Stimulated activated naive CD4-positive, alpha-beta T cell treated with Interleukin-2 at 50 U/mL for 16 hours (primary cell): ENCODE data around the gene PIAS1.
A peak's percentile ranks its signal among the peaks of the same experiment; 100 is the strongest.
"Not testable (repeated sequence)": the region's sequence is repeated elsewhere in the genome, so short reads cannot be mapped to it uniquely, and the experiment has no call there.

Experiments
- DNase-seq: peaks from one replicate; lab custom pipeline; 2025; lab: John Stamatoyannopoulos, UW

PIAS1 gene

DNA sequence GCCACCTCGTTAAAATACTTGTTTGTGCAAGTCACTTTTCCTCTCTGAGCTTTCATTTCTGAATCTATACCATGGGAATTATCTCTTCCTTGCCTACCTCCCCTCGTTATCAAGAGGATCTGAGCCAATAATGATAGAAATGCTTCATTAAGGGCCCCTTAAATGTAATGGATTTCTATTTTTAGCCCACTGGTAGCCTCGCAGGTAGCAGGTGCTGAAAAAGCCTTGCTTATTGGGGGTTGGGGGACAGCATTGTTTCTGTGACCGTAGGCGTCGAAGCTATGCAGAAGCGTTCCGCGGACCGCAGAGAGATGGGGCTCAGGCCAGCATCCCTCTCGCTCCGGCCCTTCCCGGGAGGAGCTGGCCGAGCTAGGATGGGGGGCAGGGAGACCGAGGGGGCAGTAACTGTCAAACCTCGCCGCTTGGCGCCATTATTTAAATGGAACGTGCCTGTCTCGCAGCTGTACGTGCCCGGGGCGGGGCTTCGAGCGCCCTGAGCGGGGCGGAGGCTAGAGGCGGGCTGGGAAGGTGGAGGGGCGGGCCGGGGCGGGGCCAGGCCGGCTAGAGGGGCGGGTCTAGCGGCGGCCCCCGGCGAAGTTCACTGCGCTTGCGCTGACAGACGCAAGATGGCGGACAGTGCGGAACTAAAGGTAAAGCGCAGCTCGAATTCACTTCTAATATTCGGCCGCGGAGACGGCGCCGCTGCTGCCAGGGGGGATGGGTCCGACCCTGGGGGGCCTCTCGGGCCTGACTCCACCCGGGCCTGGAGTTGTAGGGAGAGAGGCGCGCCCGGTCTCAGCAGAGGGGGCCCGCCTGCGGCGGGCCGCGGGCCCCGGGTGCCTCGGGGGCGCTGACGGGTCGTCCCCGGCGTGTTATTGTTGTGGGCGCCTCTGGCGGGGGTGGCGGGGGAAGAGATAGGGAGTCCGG lies at the start of gene PIAS1:
Gene PIAS1, plus strand, starts transcription at position 615 of the 927 bp plus-strand sequence. Its CDS starts 12 bp downstream, at position 627.
- peak; percentile 93 for DNase-seq

DNA sequence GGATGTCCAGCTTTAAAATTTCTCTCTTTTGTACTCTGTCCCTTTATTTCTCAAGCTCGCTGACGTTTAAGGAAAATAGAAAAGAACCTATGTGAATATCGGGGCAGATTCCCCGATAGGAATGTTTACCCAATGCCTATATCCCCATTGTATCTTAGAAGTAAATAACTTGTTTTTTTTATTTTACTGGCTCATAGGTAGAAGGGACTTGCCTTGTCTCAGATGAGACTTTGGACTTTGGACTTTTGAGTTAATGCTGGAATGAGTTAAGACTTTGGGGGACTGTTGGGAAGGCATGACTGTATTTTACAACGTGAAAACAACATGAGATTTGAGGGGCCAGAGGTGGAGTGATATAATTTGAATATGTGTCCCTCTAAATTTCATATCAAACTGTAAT lies 46.5 kb upstream of the PIAS1 start:
- not testable (repeated sequence) for DNase-seq

DNA sequence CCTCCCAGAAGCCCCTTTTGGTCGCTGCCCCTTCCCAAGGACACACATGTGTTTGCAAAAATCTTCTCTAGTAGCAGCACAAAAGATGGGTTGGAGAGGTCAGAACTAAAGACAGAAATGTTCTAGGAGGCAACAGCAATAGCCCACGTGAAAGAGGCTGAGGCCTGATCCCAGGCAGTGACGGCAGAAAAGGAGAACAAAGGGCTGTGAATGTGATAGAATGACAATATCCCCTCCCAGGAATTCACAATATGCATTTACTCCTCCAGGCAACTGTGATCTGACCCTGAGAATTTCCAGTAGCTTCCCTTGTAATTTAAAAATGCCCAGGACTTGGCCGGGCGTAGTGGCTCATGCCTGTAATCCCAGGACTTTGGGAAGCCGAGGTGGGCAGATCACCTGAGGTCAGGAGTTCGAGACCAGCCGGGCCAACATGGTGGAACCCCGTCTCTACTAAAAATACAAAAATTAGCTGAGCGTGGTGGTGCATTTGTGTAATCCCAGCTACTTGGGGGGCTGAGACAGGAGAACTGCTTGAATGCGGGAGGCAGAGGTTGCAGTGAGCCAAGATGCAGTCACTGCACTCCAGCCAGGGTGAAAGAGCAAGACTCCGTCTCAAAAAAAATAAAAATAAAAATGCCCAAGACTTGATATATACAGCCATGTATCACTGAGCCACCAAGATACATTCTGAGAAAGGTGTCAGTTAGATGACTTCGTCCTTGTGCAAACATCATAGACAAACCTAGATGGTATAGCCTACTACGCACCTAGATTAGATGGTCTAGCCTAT lies 43.6 kb upstream of the PIAS1 start:
- no peak for DNase-seq

DNA sequence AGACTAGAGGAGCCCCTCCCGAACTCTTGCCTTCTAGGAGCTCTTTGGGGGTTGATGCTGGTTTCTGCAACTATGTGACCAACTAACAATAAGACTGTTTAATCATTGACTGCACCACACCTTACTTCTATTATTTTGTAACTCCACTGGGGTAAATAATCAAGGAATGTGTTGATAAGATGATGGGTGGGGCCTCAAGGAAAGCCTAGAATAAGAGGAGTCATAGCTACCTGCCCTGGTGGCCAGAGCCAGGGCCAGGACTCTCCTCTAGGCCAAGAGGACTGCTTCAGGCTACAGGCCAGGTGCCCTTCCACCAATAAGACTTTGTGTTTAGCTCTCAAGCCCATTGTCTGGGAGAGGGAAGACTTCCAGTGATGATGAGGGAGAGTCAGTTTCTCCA lies 41.2 kb upstream of the PIAS1 start:
- DNase-seq: no peak

DNA sequence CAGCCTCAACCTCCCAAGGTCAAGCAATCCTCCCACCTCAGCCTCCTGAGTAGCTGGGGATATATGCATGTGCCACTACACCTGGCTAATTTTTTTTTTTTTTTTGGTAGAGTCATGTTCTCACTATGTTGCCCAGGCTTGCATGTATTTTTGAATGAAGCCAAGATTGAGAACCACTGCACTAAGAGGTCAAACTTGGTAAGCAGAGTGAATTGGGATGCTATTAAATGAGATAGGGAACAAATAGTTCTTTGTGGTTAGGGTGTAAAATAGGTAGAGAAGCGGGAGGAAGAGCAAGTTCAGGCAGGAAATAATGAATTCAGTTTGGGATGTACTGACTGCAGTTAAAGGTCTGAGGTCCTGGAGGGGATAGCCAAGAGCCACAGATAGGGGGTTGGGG lies 39.9 kb upstream of the PIAS1 start:
- no peak for DNase-seq

DNA sequence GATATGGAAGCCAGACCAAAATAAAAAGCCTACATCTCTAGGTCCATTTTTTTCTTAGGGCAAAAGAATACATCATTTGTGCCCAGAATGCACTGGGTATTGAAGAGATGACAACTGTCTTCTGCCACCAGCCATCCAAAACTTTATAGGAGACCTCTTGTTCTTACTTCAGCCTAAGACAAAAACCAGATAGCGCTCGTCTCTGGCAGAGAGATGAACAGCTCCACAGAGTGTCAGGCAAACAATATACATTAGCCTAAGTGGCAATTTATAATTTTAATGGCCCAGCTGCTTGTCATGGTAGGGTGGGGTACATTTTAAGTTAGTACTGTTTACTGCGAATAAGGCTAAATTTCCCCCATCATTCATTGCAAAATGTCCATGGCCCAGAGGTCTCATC lies 38.9 kb upstream of the PIAS1 start:
- DNase-seq: no peak

DNA sequence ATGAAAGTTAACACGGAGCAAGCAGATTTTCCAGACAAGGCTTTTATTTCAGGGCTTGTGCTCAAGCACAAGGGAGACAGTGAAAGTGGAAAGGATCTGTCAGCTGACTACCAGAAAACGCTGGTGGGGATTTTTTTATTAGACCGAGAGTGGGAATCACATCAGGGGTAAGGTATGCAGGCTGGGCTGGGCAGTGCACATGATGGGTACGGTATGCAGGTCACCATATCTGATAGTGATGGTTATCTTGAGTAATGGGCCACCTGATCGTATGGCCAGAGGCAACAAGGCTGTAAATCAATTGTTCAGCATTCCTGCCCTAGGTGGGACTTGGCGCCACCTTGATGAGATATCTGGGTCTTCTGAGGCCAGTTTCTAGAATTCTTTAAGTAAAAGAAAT lies 36.9 kb upstream of the PIAS1 start:
- no peak for DNase-seq

DNA sequence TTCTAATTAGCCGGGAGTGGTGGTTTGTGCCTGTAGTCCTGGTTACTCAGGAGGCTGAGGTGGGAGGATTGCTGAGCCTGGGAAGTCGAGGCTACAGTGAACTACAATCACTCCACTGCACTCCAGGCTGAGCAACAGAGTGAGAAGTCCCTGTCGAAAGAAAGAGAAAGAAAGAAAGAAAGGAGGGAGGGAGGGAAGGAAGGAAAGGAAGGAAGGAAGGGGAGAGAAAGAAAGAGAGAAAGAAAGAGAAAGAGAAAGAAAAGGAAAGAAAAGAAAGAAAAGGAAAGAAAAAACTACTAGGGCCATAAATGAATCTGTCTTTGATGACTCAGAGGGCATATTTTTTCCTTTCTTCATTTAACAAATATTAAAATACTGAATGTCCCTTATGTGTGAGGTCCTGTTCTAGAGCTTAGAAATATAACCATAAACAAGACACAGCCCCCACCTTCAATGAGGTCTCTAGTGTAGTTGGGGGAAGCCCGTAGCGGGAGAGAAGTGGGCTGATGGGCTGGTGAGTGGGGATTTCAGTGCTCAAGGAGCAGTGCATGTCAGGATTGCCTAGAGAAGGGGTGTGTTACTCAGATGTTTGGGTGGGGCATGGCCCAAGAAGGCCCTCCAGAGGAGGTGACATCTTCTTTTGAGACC lies 35.2 kb upstream of the PIAS1 start:
- no peak for DNase-seq

DNA sequence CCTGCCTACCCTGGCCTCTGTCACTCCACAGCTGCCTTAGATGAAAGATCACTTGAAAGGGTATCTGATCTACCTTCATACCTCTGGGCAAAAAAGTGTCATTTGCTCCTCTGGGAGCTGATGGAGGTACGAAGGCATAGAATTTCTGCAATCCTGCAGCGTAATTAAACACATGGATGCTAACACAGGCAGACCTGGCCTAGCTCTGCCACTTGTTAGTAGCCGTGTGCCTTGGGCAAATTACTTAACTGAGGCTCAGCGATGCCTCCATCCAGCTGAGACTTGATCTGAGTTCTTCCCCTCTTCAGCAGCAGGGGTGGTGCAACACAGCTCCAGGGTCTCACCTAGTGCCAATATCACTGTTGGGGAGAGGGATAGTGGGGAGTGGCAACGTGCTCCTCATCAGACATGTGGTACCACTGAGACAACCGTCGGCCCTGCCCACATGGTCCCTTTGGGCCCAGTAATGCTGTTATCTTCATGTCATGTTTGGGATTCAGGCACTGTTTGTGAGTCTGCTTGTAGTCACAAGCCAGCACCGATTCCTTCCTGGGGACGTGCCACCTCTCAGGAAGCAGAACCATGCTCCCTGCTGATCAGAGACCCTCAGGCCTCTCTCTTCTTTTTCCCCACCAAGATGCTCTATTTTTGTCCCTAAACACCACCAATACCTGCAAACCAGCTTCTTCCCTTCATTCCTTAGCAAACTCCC lies 34.1 kb upstream of the PIAS1 start:
- no peak for DNase-seq

DNA sequence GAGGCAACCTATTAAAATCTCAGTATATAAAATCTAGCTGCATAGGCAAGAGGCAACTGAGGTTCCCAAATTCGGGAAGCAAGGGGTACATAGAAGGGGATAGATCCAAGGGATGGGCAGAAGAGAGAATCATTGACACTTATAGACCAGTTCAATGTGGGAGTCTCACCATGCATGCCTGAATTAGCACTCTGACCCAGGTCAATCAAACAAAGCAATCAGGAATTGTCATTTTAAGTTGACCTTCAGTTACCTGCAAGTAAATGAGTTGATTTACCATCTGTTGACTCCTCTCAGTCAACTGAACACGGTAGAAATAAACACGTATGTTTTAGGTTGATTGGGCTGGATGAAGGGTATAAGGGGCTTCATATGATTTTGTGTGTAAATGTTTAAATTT lies 33.4 kb upstream of the PIAS1 start:
- DNase-seq: no peak

DNA sequence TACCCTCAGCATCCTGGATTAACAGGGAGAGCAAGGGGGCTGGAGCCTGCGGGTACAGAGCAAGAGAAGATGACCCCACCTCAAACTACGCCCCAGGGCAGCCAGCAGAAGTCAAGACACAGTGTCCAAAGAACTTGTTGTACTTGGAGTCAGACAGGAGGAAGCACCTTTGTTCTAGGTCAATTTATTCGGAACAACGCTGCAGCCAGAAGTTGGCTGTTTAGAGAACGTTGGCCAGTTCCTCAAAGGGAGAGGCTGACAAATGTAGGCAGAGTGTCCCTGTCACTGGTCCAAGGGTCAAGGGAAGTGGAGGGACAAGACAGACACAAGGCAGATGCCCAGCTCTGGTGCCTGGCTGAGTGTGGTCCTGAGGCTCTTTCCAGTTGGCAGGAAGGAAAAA lies 32.1 kb upstream of the PIAS1 start:
- no peak for DNase-seq

DNA sequence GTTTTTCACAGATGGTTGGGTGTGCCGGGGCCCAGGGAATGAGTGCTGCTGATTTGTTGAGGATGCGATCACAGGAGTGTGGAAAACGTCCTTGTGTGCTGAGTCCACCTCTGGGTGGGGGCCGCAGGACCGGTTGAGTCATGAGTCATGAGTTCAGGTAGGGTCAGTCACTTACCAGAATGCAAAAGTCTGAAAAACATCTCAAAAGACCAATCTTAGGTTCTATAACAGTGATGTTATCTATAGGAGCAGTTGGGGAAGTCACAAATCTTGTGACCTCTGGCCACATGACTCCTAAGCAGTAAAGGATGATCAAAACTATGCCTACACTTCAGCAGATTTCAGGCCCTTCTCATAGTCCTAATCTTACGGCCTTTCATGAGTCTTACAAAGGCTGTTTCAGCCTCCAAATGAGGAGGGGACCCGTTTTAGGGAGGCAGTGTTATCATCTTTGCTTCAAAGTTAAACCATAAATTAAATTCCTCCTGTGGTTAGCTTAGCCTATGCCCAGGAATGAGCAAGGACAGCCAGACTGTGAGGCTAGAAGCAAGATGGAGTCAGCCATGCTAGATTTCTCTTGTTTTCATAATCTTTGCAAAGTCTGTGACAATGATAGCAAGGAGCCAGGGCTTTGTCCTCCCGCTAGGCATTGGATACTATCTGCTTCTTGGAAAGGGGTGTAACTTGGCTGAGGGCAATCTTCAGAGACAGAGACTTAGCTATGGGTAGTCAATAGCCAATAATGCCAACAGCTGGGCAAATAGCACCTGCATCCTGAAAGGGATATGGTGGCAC lies 30.6 kb upstream of the PIAS1 start:
- no peak for DNase-seq

DNA sequence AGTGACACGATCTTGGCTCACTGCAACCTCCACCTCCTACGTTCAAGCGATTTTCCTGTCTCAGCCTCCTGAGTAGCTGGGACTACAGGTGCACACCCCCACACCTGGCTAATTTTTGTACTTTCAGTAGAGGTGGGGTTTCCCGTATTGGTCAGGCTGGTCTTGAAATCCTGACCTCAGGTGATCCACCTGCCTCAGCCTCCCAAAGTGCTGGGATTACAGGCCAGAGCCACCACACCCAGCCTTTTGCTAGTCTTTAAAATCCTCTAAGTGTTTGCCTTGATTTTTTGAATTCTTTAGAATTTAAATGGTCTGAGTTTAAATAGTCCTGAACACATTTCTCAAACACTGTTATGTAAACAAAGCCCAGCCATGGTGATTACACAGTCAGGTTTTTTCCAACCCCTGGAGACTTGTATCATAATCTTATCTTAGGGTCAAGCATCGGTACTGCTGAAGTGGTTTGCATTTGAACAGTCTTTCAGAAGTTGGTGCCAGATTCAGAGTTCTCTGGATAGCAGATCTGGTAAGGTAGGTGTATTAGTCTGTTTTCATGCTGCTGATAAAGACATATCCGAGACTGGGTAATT lies 28.2 kb upstream of the PIAS1 start:
- no peak for DNase-seq

DNA sequence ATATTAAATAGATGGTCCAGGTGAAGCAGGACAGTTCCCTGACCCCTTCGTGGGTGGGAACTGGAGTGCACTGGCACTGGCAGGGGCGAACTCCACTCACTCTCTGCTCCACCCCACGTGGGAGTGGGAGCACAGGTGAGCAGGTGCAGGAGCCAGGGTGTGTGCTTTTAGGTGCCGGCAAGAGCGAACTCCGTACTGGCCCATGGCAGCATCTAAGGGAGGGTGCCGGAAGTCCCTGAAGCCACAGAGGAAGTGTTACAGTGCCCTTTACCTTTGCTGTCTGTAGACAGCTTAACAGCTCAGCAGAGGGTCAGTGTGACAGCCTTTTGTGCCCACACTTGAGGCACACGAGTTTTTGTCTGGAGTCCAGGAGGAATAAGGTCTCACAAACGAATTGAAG lies 26.7 kb upstream of the PIAS1 start:
- no peak for DNase-seq

DNA sequence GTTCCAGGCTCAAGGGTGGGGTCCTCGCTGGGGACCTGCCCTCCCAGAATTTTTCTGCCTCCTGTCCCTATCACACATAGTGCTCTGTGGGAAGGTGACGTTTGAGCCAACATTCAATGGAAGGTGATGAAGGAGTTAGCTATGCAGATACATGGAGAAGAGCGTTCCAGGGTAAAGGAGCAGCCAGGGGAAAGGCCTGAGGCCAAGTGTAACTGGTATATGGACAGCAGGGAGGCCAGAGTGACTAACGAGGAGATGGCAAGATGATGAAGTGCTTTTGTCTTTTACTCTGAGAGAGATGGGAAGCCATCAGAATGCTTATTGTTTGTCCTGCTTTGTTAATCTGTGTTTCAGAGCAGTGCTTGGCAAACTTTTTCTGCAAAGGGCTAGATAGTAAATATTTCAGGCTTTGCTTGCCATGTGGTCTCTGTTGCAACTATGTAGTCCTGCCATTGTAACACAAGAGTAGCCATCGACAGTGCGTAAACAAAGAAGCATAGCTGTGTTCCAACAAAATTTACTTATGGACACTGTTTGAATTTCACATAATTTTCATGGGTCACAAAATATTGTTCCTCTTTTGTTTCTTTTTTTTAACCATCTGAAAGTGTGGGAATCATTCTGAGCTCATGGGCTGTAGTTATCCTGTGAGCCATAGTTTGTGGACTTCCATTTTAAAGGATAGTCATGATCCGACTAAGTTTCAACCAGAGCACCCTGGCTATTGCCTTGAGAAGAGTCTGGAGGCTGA lies 25.8 kb upstream of the PIAS1 start:
- DNase-seq: no peak

DNA sequence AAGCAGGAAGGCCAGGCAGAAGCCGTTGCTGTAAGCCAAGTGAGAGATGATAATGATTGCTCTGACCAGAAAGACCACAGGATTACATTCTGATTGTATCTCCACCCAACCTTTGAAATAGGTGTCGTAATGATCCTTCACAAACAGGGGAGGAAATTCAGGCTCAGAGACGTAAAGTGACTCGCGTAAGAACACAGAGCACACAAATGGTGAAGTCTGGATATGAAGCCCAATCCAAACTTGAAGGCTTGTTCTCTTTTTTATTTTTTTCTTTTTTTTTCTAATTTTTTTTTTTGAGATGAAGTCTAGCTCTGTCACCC lies 25.3 kb upstream of the PIAS1 start:
- no peak for DNase-seq

DNA sequence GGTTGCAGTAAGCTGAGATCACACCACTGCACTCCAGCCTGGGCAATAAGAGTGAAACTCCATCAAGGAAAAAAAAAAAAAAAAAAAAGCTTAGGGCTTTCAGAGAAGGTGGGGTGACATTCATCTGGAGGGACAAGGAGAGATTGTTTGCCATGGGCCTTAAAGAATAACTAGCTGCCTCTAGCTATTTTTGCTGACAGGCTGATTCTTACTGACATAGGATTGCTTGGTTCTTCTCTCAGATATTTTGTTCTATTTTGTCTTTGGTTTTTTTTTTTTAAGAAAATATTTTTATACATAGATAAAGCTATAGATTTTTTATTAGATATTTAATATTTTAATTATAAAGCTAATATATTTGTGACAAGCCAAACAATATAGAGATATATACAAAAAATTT lies 24.2 kb upstream of the PIAS1 start:
- no peak for DNase-seq

DNA sequence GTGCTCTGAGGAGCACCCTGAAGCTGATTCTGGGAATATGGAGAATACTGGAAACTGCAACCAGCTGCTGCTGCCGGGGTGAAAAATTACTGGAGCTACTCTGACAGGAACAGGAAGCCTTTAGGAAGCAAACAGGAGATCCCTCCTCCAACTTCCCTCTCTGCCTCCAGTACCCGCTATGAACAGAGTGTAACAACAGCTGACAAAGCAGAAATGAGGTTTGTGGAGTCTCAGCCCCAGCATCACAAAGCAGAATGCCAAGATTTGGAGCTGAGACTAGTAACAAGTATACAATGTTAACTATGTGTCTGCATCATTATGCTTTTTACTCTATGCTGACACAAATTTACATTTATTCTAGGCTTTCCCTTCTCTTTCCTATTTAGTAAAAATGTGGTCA lies 22.7 kb upstream of the PIAS1 start:
- no peak for DNase-seq

DNA sequence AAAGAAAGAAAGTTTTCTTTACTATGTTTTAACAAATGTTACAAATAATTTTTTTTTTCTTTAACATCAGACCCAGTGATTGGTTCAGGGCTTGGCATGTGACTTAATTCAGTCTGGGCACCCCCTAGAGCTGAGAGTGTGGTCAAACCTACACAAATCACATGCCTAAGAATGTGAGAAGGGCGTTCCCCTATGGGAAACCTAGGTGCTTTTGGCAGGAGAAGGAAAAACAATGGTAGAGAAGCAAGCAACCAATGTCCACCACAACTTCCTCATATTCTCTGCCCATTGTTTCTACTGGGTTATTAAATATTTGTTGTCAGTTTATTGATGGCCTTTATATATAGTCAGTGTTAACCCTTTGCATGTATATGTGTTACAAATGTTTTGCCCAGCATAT lies 21.4 kb upstream of the PIAS1 start:
- no peak for DNase-seq

DNA sequence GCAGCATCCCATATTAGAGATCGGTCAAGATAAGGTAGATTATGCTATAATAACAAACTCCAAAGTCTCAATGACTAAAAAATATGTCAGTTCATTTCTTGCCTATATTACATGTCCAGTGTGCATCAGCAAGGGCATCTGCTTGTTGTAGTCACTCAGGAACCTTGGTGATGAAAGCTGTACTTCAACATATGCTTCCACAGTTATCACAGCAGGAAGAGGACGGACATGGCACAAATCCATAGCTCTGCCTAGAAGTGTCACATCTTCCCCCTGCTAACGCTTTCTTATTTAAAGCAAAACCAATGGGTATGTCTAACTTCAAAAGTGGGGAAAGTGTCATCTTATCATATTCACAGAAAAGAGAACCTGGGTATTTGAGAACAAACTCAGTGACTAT lies 20.0 kb upstream of the PIAS1 start:
- DNase-seq: no peak
